ENCODE results near the gene CASP2.
A peak's percentile ranks its signal among the peaks of the same experiment; 100 is the strongest.
"Not testable (repeated sequence)": the region's sequence is repeated elsewhere in the genome, so short reads cannot be mapped to it uniquely, and the experiment has no call there.

Gene CASP2

GRCh38 chr7:143288836-143289235, 685 bp downstream of the CASP2 start:
- H3K4me1 ChIP-seq (ENCODE audit: insufficient read depth, low read length, poor library complexity, severe bottlenecking), result peaks cover 38% of the 10 kb centered on the region
- H3K27me3 ChIP-seq (ENCODE audit: insufficient read depth, low read length, poor library complexity, severe bottlenecking), result no peaks in the 10 kb centered on the region
- H3K36me3 ChIP-seq (ENCODE audit: insufficient read depth, low read length), result peaks cover 17% of the 10 kb centered on the region; the same call in 1 of the 2 replicates
- no peaks in the 10 kb centered on the region for H3K9me3 ChIP-seq (ENCODE audit: insufficient read depth, low read depth, low read length)
- H3F3A ChIP-seq (ENCODE audit: low read depth), result no peaks in the 10 kb centered on the region
- H2AFZ ChIP-seq (ENCODE audit: low read length), result peak overlapping the region; percentile 74; the same call in 1 of the 2 replicates
- peak overlapping the region; percentile 88 for H3K9ac ChIP-seq (ENCODE audit: low read depth, low read length, poor library complexity, severe bottlenecking)
- H3K9me2 ChIP-seq (replicated peaks; ENCODE audit: low read depth, low read length), result no peaks in the 10 kb centered on the region
- H4K20me1 ChIP-seq (ENCODE audit: insufficient read depth, low read length, poor library complexity, severe bottlenecking), result peaks cover 40% of the 10 kb centered on the region
- H3K79me2 ChIP-seq (ENCODE audit: insufficient read depth, low read length), result peaks cover 55% of the 10 kb centered on the region
- H3K4me3 ChIP-seq (ENCODE audit: low read length, poor library complexity, severe bottlenecking), result peak overlapping the region; percentile 77
- H3K4me2 ChIP-seq (ENCODE audit: low read depth, low read length, poor library complexity, severe bottlenecking), result peak overlapping the region; percentile 89
- TF ChIP-seq CTCF (conservative IDR thresholded peaks at IDR 0.05; ENCODE audit: low read length) (no peak), EZH2phosphoT487 (IDR thresholded peaks at IDR 0.05; ENCODE audit: borderline replicate concordance) (no peak)

DNA sequence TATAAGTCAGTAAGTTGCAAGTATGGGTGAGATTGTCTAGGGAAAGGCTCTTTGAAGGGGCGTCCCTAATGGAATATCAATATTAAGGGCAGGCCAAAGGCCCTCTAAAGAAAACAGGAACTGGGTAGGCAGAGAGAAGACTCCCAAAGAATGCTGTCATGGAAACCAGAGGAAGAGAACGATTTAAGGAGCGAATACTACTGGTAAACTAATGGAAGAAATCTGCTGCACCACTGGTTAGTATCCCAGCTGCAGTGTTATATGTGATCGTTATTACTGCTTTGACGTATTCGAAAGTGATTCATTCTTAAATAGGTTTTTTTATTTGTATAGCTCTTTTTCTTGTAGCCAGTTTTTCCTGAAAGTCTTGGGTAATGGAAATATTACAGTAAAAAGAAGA, 1.3 kb downstream of the CASP2 start:
- peaks cover 46% of the 10 kb centered on the region for H4K20me1 ChIP-seq (ENCODE audit: insufficient read depth, low read length, poor library complexity, severe bottlenecking)
- H3K9me3 ChIP-seq (ENCODE audit: insufficient read depth, low read depth, low read length), result no peaks in the 10 kb centered on the region
- no peaks in the 10 kb centered on the region for H3F3A ChIP-seq (ENCODE audit: low read depth)
- no peak overlapping the region for H2AFZ ChIP-seq (ENCODE audit: low read length)
- TF ChIP-seq EZH2phosphoT487 (IDR thresholded peaks at IDR 0.05; ENCODE audit: borderline replicate concordance), result no peak
- TF ChIP-seq CTCF (conservative IDR thresholded peaks at IDR 0.05; ENCODE audit: low read length), result no peak
- H3K36me3 ChIP-seq (ENCODE audit: insufficient read depth, low read length), result peaks cover 23% of the 10 kb centered on the region; the same call in 1 of the 2 replicates
- peak overlapping the region; percentile 89 for H3K4me2 ChIP-seq (ENCODE audit: low read depth, low read length, poor library complexity, severe bottlenecking)
- peak overlapping the region; percentile 88 for H3K9ac ChIP-seq (ENCODE audit: low read depth, low read length, poor library complexity, severe bottlenecking)
- H3K27me3 ChIP-seq (ENCODE audit: insufficient read depth, low read length, poor library complexity, severe bottlenecking), result no peaks in the 10 kb centered on the region
- peaks cover 61% of the 10 kb centered on the region for H3K79me2 ChIP-seq (ENCODE audit: insufficient read depth, low read length)
- H3K4me1 ChIP-seq (ENCODE audit: insufficient read depth, low read length, poor library complexity, severe bottlenecking), result peaks cover 39% of the 10 kb centered on the region
- peak overlapping the region; percentile 77 for H3K4me3 ChIP-seq (ENCODE audit: low read length, poor library complexity, severe bottlenecking)
- no peaks in the 10 kb centered on the region for H3K9me2 ChIP-seq (replicated peaks; ENCODE audit: low read depth, low read length)

GRCh38 chr7:143289888-143290287, 1.7 kb downstream of the CASP2 start:
- Histone ChIP-seq H3K9ac (ENCODE audit: low read depth, low read length, poor library complexity, severe bottlenecking) (peak overlapping the region; percentile 88), H3K4me3 (ENCODE audit: low read length, poor library complexity, severe bottlenecking) (peak overlapping the region; percentile 77), H3K79me2 (ENCODE audit: insufficient read depth, low read length) (peaks cover 65% of the 10 kb centered on the region), H4K20me1 (ENCODE audit: insufficient read depth, low read length, poor library complexity, severe bottlenecking) (peaks cover 50% of the 10 kb centered on the region), H3K36me3 (ENCODE audit: insufficient read depth, low read length) (peaks cover 27% of the 10 kb centered on the region; the same call in 1 of the 2 replicates), H3K4me1 (ENCODE audit: insufficient read depth, low read length, poor library complexity, severe bottlenecking) (peaks cover 44% of the 10 kb centered on the region), H3K4me2 (ENCODE audit: low read depth, low read length, poor library complexity, severe bottlenecking) (peak overlapping the region; percentile 89)
- not testable (repeated sequence) for H3F3A ChIP-seq (ENCODE audit: low read depth); H3K27me3 ChIP-seq (ENCODE audit: insufficient read depth, low read length, poor library complexity, severe bottlenecking); H3K9me3 ChIP-seq (ENCODE audit: insufficient read depth, low read depth, low read length); H2AFZ ChIP-seq (ENCODE audit: low read length); H3K9me2 ChIP-seq (replicated peaks; ENCODE audit: low read depth, low read length)

DNA sequence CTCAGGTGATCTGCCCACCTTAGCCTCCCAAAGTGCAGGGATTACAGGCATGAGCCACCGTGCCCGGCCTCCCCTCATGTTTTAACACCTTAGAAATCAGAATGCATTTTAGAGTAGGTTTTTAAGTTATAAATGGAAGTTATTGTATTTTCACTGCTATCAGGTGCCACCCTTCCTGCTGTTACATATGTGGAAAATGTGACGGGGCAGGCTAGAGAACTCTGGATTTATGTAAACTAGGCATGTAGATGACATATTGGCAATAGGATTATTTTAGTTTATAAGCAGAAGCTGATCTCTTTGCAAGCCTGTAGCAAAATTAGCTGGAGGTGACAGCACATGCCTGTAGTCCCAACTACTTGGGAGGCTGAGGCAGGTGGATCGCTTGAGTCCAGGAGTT, 2.1 kb downstream of the CASP2 start:
- peaks cover 50% of the 10 kb centered on the region for H4K20me1 ChIP-seq (ENCODE audit: insufficient read depth, low read length, poor library complexity, severe bottlenecking)
- no peak overlapping the region for H2AFZ ChIP-seq (ENCODE audit: low read length)
- H3K9me2 ChIP-seq (replicated peaks; ENCODE audit: low read depth, low read length), result no peaks in the 10 kb centered on the region
- H3K36me3 ChIP-seq (ENCODE audit: insufficient read depth, low read length), result peaks cover 31% of the 10 kb centered on the region; the same call in 1 of the 2 replicates
- H3K9ac ChIP-seq (ENCODE audit: low read depth, low read length, poor library complexity, severe bottlenecking), result peak overlapping the region; percentile 88
- H3K79me2 ChIP-seq (ENCODE audit: insufficient read depth, low read length), result peaks cover 69% of the 10 kb centered on the region
- H3K27me3 ChIP-seq (ENCODE audit: insufficient read depth, low read length, poor library complexity, severe bottlenecking), result no peaks in the 10 kb centered on the region
- TF ChIP-seq CTCF (conservative IDR thresholded peaks at IDR 0.05; ENCODE audit: low read length) (no peak), EZH2phosphoT487 (IDR thresholded peaks at IDR 0.05; ENCODE audit: borderline replicate concordance) (no peak)
- peak overlapping the region; percentile 89 for H3K4me2 ChIP-seq (ENCODE audit: low read depth, low read length, poor library complexity, severe bottlenecking)
- no peaks in the 10 kb centered on the region for H3F3A ChIP-seq (ENCODE audit: low read depth)
- H3K4me1 ChIP-seq (ENCODE audit: insufficient read depth, low read length, poor library complexity, severe bottlenecking), result peaks cover 48% of the 10 kb centered on the region
- H3K4me3 ChIP-seq (ENCODE audit: low read length, poor library complexity, severe bottlenecking), result peak overlapping the region; percentile 77
- no peaks in the 10 kb centered on the region for H3K9me3 ChIP-seq (ENCODE audit: insufficient read depth, low read depth, low read length)
